ENCODE data around the gene FRMD5.

GRCh38 chr15:43998607-43999006 lies 196.5 kb downstream of the FRMD5 start:
- TF ChIP-seq CTCF (IDR thresholded peaks at IDR 0.05; ENCODE audit: low read depth, low read length) (no peak), EZH2phosphoT487 (IDR thresholded peaks at IDR 0.05; ENCODE audit: low read depth) (no peak)

Data from OCI-LY3 (cell line).